GM23338 (cell line): ENCODE measurements around the gene SSBP2. TPM values are rescaled to one million over a fixed set of nuclear protein-coding genes. Genes with fewer than 3 reads are reported as not detected.
A peak's percentile ranks its signal among the peaks of the same experiment; 100 is the strongest.

ENCODE experiments used
- ATAC-seq: fragments of 200-7000 bp; cut with Tn5 transposase; 3 replicates; pipeline ENCODE4 v1.9.1; 2020
- DNase-seq: peaks from one replicate; pipeline ENCODE4 v3.0.0-alpha.2; 2015; ENCODE audit warnings: low spot score
- H2AFZ ChIP-seq: fragments of 200-600 bp; sonication (generic); 2 replicates; pipeline ENCODE4 v1.8.0; 2016; ENCODE audit warnings: antibody characterized with exemption, mild to moderate bottlenecking, moderate library complexity
- H3F3A ChIP-seq: fragments of 200-600 bp; sonication (generic); replicated peaks from 2 replicates; pipeline ENCODE4 v1.8.0; 2017; ENCODE audit warnings: antibody characterized with exemption, mixed run types, low read depth
- H3K27ac ChIP-seq: fragments of 200-600 bp; sonication (generic); 2 replicates; pipeline ENCODE4 v1.6.1; 2016; ENCODE audit warnings: low read depth
- H3K27me3 ChIP-seq: fragments of 200-600 bp; sonication (generic); 2 replicates; pipeline ENCODE4 v1.8.0; 2016; ENCODE audit warnings: mild to moderate bottlenecking, mixed run types, moderate library complexity; ENCODE audit not compliant: insufficient read depth
- H3K36me3 ChIP-seq: fragments of 200-600 bp; sonication (generic); 2 replicates; pipeline ENCODE4 v1.8.0; 2016; ENCODE audit warnings: mild to moderate bottlenecking; ENCODE audit not compliant: insufficient read depth
- H3K4me1 ChIP-seq: fragments of 200-600 bp; sonication (generic); 2 replicates; pipeline ENCODE4 v1.8.0; 2016; ENCODE audit warnings: mild to moderate bottlenecking, moderate library complexity; ENCODE audit not compliant: insufficient read depth
- H3K4me2 ChIP-seq: fragments of 200-600 bp; sonication (generic); 2 replicates; pipeline ENCODE4 v1.7.1; 2017; ENCODE audit warnings: mixed run types
- H3K4me3 ChIP-seq: fragments of 200-600 bp; sonication (generic); 2 replicates; pipeline ENCODE4 v1.6.1; 2016; ENCODE audit warnings: mixed run types
- H3K79me2 ChIP-seq: fragments of 200-600 bp; sonication (generic); replicated peaks from 2 replicates; pipeline ENCODE4 v1.8.0; 2017; ENCODE audit warnings: mild to moderate bottlenecking; ENCODE audit not compliant: insufficient read depth
- H3K9me2 ChIP-seq: fragments of 200-600 bp; sonication (generic); 2 replicates; pipeline ENCODE4 v1.8.0; 2017; ENCODE audit not compliant: insufficient read depth
- H4K20me1 ChIP-seq: fragments of 200-600 bp; sonication (generic); replicated peaks from 2 replicates; pipeline ENCODE4 v1.8.0; 2017; ENCODE audit warnings: mild to moderate bottlenecking; ENCODE audit not compliant: insufficient read depth
- H3K27ac Mint-ChIP-seq: 2 replicates; pipeline ENCODE4 v1.8.0; 2020; ENCODE audit warnings: inconsistent platforms, mild to moderate bottlenecking, moderate library complexity, mixed read lengths
- H3K27me3 Mint-ChIP-seq: 3 replicates; pipeline ENCODE4 v1.8.0; 2022; ENCODE audit warnings: low read depth, mild to moderate bottlenecking, moderate library complexity, mixed read lengths, inconsistent platforms; ENCODE audit not compliant: insufficient read depth, poor library complexity
- H3K36me3 Mint-ChIP-seq: 3 replicates; pipeline ENCODE4 v1.8.0; 2021; ENCODE audit warnings: low read depth, mild to moderate bottlenecking, inconsistent platforms, moderate library complexity, mixed read lengths
- H3K4me1 Mint-ChIP-seq: 3 replicates; pipeline ENCODE4 v1.8.0; 2020; ENCODE audit warnings: mild to moderate bottlenecking, inconsistent platforms, mixed read lengths
- H3K4me3 Mint-ChIP-seq: 3 replicates; pipeline ENCODE4 v1.8.0; 2021; ENCODE audit warnings: moderate library complexity, mild to moderate bottlenecking, inconsistent platforms, mixed read lengths
- H3K9me3 Mint-ChIP-seq: 3 replicates; pipeline ENCODE4 v1.8.0; 2020; ENCODE audit warnings: moderate library complexity, mild to moderate bottlenecking, inconsistent platforms, mixed read lengths
- CTCF ChIP-seq, 2 experiments: fragments of 200-600 bp in 1 of 2; sonication (generic) in 1 of 2; conservative IDR thresholded peaks; 2 replicates each; pipeline versions ENCODE4 v1.5.1 to v1.6.1; 2016 to 2017; ENCODE audit warnings: antibody characterized with exemption in 2 of 2, low read depth in 2 of 2, mild to moderate bottlenecking in 2 of 2, moderate library complexity in 1 of 2
- ETS1 ChIP-seq: IDR thresholded peaks from 2 replicates; pipeline ENCODE4 v1.6.1; 2016; ENCODE audit warnings: antibody characterized with exemption
- JUNB ChIP-seq: IDR thresholded peaks from one replicate; pipeline ENCODE4 v1.6.1; 2016; ENCODE audit warnings: antibody characterized with exemption; ENCODE audit not compliant: unreplicated experiment
- REST ChIP-seq: IDR thresholded peaks from one replicate; pipeline ENCODE4 v1.6.1; 2018; ENCODE audit warnings: antibody characterized with exemption; ENCODE audit not compliant: unreplicated experiment
- ZNF462 ChIP-seq: fragments of 250-450 bp; sonication (Bioruptor Pico); IDR thresholded peaks from 2 replicates; pipeline ENCODE4 v1.5.0; 2020; ENCODE audit warnings: mild to moderate bottlenecking, moderate library complexity
- polyA plus RNA-seq: library from polyadenylated mRNA; unstranded; fragments of >200 nt; fragmentation: Nextera tagmentation; extraction: Ambion mirVana; gene quantifications from 2 replicates; pipeline ENCODE4 v1.2.1, GENCODE V29; 2016
- total RNA-seq: library from RNA; depleted of rRNA; stranded (reverse); fragments of >200 nt; shearing (Covaris generic); gene quantifications from 2 replicates; pipeline ENCODE4 v1.2.3, GENCODE V29; 2014

SSBP2 gene
- total and polyA plus RNA-seq, 2 experiments from 2014 or later: 21.5 to 24.7 TPM

GRCh38 chr5:81393783-81394718, 356.8 kb downstream of the SSBP2 start, which contains the start of gene ACOT12 (continued):
- TF ChIP-seq CTCF (conservative IDR thresholded peaks at IDR 0.05; ENCODE audit: low read depth in 2 of 2) (no peak), JUNB (no peak), ETS1 (no peak), REST (no peak)

GRCh38 chr5:81393430-81393782, 357.5 kb downstream of the SSBP2 start:
- H3K27me3 Mint-ChIP-seq: peaks cover 8% of the 10 kb centered on the region
- Histone ChIP-seq H3K79me2 (no peaks in the 10 kb centered on the region), H3F3A (0 out of 2 replicates have a peak, but pooled peaks cover 4% of the 10 kb centered on the region), H3K4me2 (peak overlapping the region; percentile 92), H3K27me3 (peaks cover 26% of the 10 kb centered on the region), H3K4me3 (peak overlapping the region; percentile 73), H2AFZ (peak overlapping the region; percentile 99), H3K27ac (no peak overlapping the region), H3K36me3 (no peaks in the 10 kb centered on the region), H4K20me1 (no peaks in the 10 kb centered on the region), H3K4me1 (no peaks in the 10 kb centered on the region), H3K9me2 (no peaks in the 10 kb centered on the region)
- DNase-seq (no peak), ATAC-seq (no peak)
- peak overlapping the region; percentile 83 for H3K4me3 Mint-ChIP-seq
- no peak overlapping the region for H3K27ac Mint-ChIP-seq
- no peaks in the 10 kb centered on the region for H3K36me3 Mint-ChIP-seq
- H3K4me1 Mint-ChIP-seq: no peaks in the 10 kb centered on the region
- no peaks in the 10 kb centered on the region; the same call in 2 of the 3 replicates for H3K9me3 Mint-ChIP-seq
- TF ChIP-seq REST (no peak), ZNF462 (CRISPR knock-in tag) (no peak)
